ENCODE data around the gene ABCE1. TPM values are rescaled to one million over a fixed set of nuclear protein-coding genes. Genes with fewer than 3 reads are reported as not detected.

The ABCE1 gene
- total and polyA plus RNA-seq, 10 of the 15 experiments (the other 5 are each of a cell fraction or from before 2014, with no cell fraction given) = 75.9 to 172 (median 134) TPM

DNA sequence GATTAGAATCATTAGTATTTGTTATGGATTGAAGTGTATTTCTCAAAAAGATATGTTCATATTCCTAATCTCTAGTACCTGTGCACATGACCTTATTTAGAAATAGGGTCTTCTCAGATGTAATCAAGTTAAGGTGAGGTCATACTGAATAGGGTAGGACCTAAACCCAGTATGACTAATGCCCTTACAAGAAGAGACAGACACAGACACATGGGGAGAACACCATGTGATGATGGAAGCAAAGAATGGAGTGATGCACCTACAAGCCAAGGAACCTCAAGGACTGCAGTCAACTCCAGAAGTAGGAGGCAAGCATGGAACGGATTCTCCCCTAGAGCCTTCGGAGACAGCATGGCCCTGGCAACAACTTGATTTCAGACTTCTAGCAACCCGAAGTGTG, 50.9 kb downstream of the ABCE1 start (continued):
- TF ChIP-seq, protein P1, sequence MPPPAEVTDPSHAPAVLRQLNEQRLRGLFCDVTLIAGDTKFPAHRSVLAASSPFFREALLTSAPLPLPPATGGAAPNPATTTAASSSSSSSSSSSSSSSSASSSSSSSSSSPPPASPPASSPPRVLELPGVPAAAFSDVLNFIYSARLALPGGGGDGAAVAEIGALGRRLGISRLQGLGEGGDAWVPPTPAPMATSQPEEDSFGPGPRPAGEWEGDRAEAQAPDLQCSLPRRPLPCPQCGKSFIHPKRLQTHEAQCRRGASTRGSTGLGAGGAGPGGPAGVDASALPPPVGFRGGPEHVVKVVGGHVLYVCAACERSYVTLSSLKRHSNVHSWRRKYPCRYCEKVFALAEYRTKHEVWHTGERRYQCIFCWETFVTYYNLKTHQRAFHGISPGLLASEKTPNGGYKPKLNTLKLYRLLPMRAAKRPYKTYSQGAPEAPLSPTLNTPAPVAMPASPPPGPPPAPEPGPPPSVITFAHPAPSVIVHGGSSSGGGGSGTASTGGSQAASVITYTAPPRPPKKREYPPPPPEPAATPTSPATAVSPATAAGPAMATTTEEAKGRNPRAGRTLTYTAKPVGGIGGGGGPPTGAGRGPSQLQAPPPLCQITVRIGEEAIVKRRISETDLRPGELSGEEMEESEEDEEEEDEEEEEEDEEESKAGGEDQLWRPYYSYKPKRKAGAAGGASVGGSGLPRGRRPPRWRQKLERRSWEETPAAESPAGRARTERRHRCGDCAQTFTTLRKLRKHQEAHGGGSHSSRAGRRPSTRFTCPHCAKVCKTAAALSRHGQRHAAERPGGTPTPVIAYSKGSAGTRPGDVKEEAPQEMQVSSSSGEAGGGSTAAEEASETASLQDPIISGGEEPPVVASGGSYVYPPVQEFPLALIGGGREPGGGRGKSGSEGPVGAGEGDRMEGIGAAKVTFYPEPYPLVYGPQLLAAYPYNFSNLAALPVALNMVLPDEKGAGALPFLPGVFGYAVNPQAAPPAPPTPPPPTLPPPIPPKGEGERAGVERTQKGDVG (CRISPR knock-in tag; IDR thresholded peaks at IDR 0.05) = no peak

DNA sequence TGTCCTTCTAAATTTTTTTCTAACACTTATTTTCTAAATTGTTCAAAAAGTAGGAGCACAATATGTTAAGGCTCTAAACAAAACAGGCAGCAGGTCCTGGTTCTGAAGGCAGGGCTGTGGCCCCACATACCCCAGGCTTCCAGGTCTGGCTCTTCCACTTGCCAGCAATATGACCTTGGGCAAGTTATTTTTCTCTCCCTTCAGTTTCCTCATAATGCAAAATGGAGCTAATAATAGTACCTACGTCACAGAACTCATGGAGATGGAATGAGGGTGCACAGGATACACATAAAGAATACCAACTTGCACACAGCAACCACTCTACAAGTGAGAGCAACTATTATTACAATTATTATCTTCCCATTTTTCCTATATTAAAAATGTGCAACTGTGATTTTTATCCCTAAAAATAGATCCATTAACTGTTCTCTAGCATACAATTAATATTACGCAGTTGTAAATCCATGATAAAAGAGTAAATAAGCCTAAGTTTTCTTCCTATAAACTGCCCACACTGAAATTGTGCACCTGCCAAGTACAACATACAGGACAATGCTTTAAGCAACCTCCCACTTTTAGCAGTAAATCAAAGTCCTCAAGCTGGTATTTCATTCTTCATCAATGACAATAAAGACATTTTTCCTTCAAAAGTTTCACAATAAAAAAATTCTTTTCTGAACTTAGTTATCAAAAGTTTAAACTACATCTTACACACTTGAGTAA, 55.2 kb downstream of the ABCE1 start:
- no peaks in the 10 kb centered on the region for H3K9me3 ChIP-seq (replicated peaks; ENCODE audit: control insufficient read depth, insufficient read depth, low read length)
- no peak for DNase-seq (ENCODE audit: low read depth, low spot score)
- SMC1A ChIA-PET (ENCODE audit: uncharacterized antibody, unreplicated experiment) = interaction anchor here (0.7 to 1.2 kb wide), 3 partner anchors 8 to 81 kb away, joined by 3 read pairs; no protein-coding TSS in a partner anchor
- no peak overlapping the region for H3K27ac ChIP-seq (ENCODE audit: control insufficient read depth, insufficient read depth)
- peaks cover 7% of the 10 kb centered on the region; the same call in 1 of the 2 replicates for H3K4me1 ChIP-seq (ENCODE audit: control insufficient read depth, insufficient read depth, low read length)
- in situ Hi-C loops (cut with MboI) = no loop called here
- POLR2A ChIA-PET = no interaction called here
- H3K36me3 ChIP-seq (ENCODE audit: control insufficient read depth in 2 of 2, insufficient read depth in 2 of 2, low read length in 1 of 2) = peaks cover 2 to 26% of the 10 kb centered on the region in 2 experiments
- TF ChIP-seq, protein P2, sequence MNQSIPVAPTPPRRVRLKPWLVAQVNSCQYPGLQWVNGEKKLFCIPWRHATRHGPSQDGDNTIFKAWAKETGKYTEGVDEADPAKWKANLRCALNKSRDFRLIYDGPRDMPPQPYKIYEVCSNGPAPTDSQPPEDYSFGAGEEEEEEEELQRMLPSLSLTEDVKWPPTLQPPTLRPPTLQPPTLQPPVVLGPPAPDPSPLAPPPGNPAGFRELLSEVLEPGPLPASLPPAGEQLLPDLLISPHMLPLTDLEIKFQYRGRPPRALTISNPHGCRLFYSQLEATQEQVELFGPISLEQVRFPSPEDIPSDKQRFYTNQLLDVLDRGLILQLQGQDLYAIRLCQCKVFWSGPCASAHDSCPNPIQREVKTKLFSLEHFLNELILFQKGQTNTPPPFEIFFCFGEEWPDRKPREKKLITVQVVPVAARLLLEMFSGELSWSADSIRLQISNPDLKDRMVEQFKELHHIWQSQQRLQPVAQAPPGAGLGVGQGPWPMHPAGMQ (IDR thresholded peaks at IDR 0.05; ENCODE audit: borderline replicate concordance) = no peak
- TF ChIP-seq STAT3 (IDR thresholded peaks at IDR 0.05; ENCODE audit: low read depth, low read length) (no peak), POU2F2 (IDR thresholded peaks at IDR 0.05; ENCODE audit: borderline replicate concordance, low read depth, low read length) (no peak), PAX8 (IDR thresholded peaks at IDR 0.05) (no peak), TBL1XR1 (IDR thresholded peaks at IDR 0.05; ENCODE audit: low read depth, low read length) (no peak), YBX1 (IDR thresholded peaks at IDR 0.05) (no peak), LARP7 (IDR thresholded peaks at IDR 0.05) (no peak), RBBP5 (conservative IDR thresholded peaks at IDR 0.05) (no peak), TARDBP (IDR thresholded peaks at IDR 0.05; ENCODE audit: borderline replicate concordance) (no peak)
- TF ChIP-seq, protein P3, sequence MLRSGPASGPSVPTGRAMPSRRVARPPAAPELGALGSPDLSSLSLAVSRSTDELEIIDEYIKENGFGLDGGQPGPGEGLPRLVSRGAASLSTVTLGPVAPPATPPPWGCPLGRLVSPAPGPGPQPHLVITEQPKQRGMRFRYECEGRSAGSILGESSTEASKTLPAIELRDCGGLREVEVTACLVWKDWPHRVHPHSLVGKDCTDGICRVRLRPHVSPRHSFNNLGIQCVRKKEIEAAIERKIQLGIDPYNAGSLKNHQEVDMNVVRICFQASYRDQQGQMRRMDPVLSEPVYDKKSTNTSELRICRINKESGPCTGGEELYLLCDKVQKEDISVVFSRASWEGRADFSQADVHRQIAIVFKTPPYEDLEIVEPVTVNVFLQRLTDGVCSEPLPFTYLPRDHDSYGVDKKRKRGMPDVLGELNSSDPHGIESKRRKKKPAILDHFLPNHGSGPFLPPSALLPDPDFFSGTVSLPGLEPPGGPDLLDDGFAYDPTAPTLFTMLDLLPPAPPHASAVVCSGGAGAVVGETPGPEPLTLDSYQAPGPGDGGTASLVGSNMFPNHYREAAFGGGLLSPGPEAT (IDR thresholded peaks at IDR 0.05; ENCODE audit: low read depth) = no peak
- no peaks in the 10 kb centered on the region for H3K79me2 ChIP-seq (ENCODE audit: control insufficient read depth, insufficient read depth, low read length)
- H3K4me3 ChIP-seq = 0 out of 2 replicates have a peak overlapping the region, but pooled peaks have one; percentile 1
- no peak for ATAC-seq
- WGBS (ENCODE audit: insufficient coverage, insufficient replicate concordance, low lambda C conversion rate, missing lambda C conversion rate) = 94% methylated on average over 2 of the region's 2 CpGs
- H2AFZ ChIP-seq (ENCODE audit: control insufficient read depth, low read depth, low read length) = no peak overlapping the region
- RAD21 ChIA-PET (ENCODE audit: unreplicated experiment) = interaction anchor here (0.6 to 1.7 kb wide), 2 partner anchors 81 to 466 kb away, joined by 3 read pairs; no protein-coding TSS in a partner anchor
- H4K20me1 ChIP-seq (ENCODE audit: control insufficient read depth, insufficient read depth) = no peaks in the 10 kb centered on the region
- H3K4me2 ChIP-seq (ENCODE audit: control insufficient read depth, insufficient read depth) = no peak overlapping the region
- H3K27me3 ChIP-seq (replicated peaks in 1 of 2; ENCODE audit: control insufficient read depth in 2 of 2, insufficient read depth in 2 of 2, low read length in 1 of 2) = no peaks in the 10 kb centered on the region
- intact Hi-C loops (cut with micrococcal nuclease; ENCODE audit: unreplicated experiment) = no loop called here
- CTCF ChIA-PET = interaction anchor here (1.0 to 3.8 kb wide), 3 partner anchors 9 to 464 kb away, joined by 3 to 21 read pairs (median 17); no protein-coding TSS in a partner anchor
- BruUV-seq (replicated peaks) = no TSS peak
- no peak for FAIRE-seq
- no peak overlapping the region for H3K9ac ChIP-seq (ENCODE audit: control insufficient read depth, insufficient read depth, low read length)

Data from GM12878 (cell line).